ENCODE data around the gene SMAD5.

Gene SMAD5

DNA sequence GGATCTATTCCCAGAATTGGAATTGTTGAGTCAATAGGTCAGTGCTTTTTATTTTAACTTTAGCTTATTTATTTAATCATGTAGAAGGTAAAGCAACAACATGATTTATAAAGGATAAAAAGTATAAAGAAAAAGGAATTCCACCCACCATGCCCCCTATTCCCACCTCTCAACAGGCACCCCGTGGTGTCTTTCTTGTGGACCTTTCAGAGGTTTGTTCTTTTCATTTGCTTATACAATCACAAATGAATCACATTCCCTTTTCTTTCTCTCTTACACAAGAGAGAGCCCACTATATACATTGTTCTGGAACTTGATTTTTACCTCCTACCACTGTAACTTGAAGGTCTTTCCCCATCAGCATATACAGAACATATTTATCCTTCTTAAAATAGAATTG, 97.5 kb downstream of the SMAD5 start:
- no peak for ATAC-seq (ENCODE audit: low read depth)

DNA sequence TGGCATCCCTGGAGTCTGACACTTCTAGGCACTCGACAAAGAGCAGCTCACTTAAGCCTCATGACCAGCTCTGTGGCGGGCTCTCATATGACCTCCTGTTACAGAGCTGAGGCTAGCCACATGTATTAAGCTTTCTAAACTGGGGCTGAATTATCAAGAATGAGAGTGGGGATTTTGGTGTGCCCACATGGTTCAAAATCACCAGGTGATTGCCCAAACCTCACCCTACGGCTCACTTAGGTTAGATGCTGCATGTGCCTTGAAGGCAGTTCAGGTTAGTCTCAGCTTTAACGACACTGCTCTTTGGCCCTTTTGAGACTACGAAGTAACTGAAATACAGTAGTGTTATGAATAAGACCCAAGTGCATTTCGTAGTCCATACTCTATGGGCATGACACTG, 99.7 kb downstream of the SMAD5 start:
- peaks cover 12% of the 10 kb centered on the region for H3K27me3 ChIP-seq (ENCODE audit: insufficient read depth, poor library complexity, severe bottlenecking)
- DNase-seq (ENCODE audit: low spot score) (no peak), ATAC-seq (ENCODE audit: low read depth) (no peak)
- H3K4me3 ChIP-seq (ENCODE audit: severe bottlenecking) = no peak overlapping the region
- no peaks in the 10 kb centered on the region for H3K9me3 ChIP-seq (ENCODE audit: severe bottlenecking)
- TF ChIP-seq, protein P1, sequence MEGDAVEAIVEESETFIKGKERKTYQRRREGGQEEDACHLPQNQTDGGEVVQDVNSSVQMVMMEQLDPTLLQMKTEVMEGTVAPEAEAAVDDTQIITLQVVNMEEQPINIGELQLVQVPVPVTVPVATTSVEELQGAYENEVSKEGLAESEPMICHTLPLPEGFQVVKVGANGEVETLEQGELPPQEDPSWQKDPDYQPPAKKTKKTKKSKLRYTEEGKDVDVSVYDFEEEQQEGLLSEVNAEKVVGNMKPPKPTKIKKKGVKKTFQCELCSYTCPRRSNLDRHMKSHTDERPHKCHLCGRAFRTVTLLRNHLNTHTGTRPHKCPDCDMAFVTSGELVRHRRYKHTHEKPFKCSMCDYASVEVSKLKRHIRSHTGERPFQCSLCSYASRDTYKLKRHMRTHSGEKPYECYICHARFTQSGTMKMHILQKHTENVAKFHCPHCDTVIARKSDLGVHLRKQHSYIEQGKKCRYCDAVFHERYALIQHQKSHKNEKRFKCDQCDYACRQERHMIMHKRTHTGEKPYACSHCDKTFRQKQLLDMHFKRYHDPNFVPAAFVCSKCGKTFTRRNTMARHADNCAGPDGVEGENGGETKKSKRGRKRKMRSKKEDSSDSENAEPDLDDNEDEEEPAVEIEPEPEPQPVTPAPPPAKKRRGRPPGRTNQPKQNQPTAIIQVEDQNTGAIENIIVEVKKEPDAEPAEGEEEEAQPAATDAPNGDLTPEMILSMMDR (IDR thresholded peaks at IDR 0.05; ENCODE audit: poor library complexity, severe bottlenecking) = no peak
- H3K27ac ChIP-seq (ENCODE audit: poor library complexity, severe bottlenecking) = no peak overlapping the region
- H3K36me3 ChIP-seq (ENCODE audit: low read depth) = no peaks in the 10 kb centered on the region
- H3K4me1 ChIP-seq (ENCODE audit: insufficient read depth, poor library complexity, severe bottlenecking) = no peaks in the 10 kb centered on the region

More for the DNA sequence above, 97.5 kb downstream of the SMAD5 start:
- Histone ChIP-seq H3K36me3 (ENCODE audit: low read depth) (no peaks in the 10 kb centered on the region), H3K27me3 (ENCODE audit: insufficient read depth, poor library complexity, severe bottlenecking) (peaks cover 25% of the 10 kb centered on the region), H3K27ac (ENCODE audit: poor library complexity, severe bottlenecking) (no peak overlapping the region), H3K4me1 (ENCODE audit: insufficient read depth, poor library complexity, severe bottlenecking) (no peaks in the 10 kb centered on the region), H3K9me3 (ENCODE audit: severe bottlenecking) (no peaks in the 10 kb centered on the region), H3K4me3 (ENCODE audit: severe bottlenecking) (no peak overlapping the region)
- no peak for DNase-seq (ENCODE audit: low spot score)
- TF ChIP-seq, protein P1 (IDR thresholded peaks at IDR 0.05; ENCODE audit: poor library complexity, severe bottlenecking) = no peak

All from RWPE2 (cell line).